ENCODE measurements around the gene TNPO1. TPM values are rescaled to one million over a fixed set of nuclear protein-coding genes. Genes with fewer than 3 reads are reported as not detected.

Gene TNPO1
- total RNA-seq, 2 experiments from 2014 or later, result 69.6 to 74.7 TPM

GRCh38 chr5:72814104-72814503 is 2.4 kb upstream of the TNPO1 start:
- Mint-ChIP-seq H3K4me1 (ENCODE audit: low read depth) (peaks cover 27% of the 10 kb centered on the region), H3K9me3 (no peaks in the 10 kb centered on the region), H3K36me3 (ENCODE audit: low read depth) (peaks cover 9% of the 10 kb centered on the region), H3K4me3 (no peak overlapping the region), H3K27ac (no peak overlapping the region), H3K27me3 (peaks cover 46% of the 10 kb centered on the region)
- H3K36me3 ChIP-seq (ENCODE audit: insufficient read depth, low read length), result no peaks in the 10 kb centered on the region
- ATAC-seq (ENCODE audit: poor library complexity) (no peak), DNase-seq (no peak)
- no peaks in the 10 kb centered on the region for H3K9me3 ChIP-seq (ENCODE audit: control insufficient read depth in 1 of 2, insufficient read depth in 1 of 2, low read length in 2 of 2)
- no peak for TF ChIP-seq CTCF (IDR thresholded peaks at IDR 0.05)
- CTCF ChIA-PET, result interaction anchor here (1.1 to 1.2 kb wide), 2 partner anchors 35 to 142 kb away, joined by 3 to 4 read pairs; partner anchors contain the start of gene FCHO2
- H3K27ac ChIP-seq (ENCODE audit: low read depth in 1 of 2, low read length in 2 of 2), result no peak overlapping the region
- H3K27me3 ChIP-seq (ENCODE audit: control insufficient read depth in 1 of 2, insufficient read depth in 2 of 2, low read length in 2 of 2), result peaks cover 4 to 6% of the 10 kb centered on the region in 2 experiments
- POLR2A ChIA-PET, result interaction anchor here (1.2 kb wide), 1 partner anchor 35 kb away, joined by 4 read pairs; no protein-coding TSS in a partner anchor
- intact Hi-C loops (cut with DNase I, micrococcal nuclease), result loop anchor here in 1 of 2 experiments (10.0 kb wide), 1 partner anchor 681 kb away; the partner anchor contains the start of gene BTF3
- H3K4me3 ChIP-seq (ENCODE audit: low read length), result no peak overlapping the region
- H3K4me1 ChIP-seq (ENCODE audit: insufficient read depth, low read length), result peaks cover 15% of the 10 kb centered on the region

GRCh38 chr5:72814864-72815263 is 1.6 kb upstream of the TNPO1 start:
- ATAC-seq (ENCODE audit: poor library complexity) (no peak), DNase-seq (no peak)
- no peak for TF ChIP-seq CTCF (IDR thresholded peaks at IDR 0.05)
- H3K4me1 ChIP-seq (ENCODE audit: insufficient read depth, low read length), result peaks cover 15% of the 10 kb centered on the region
- POLR2A ChIA-PET, result interaction anchor here (1.2 kb wide), 1 partner anchor 34 kb away, joined by 4 read pairs; no protein-coding TSS in a partner anchor
- no peak overlapping the region for H3K27ac Mint-ChIP-seq
- no peak overlapping the region for H3K4me3 ChIP-seq (ENCODE audit: low read length)
- H3K36me3 ChIP-seq (ENCODE audit: insufficient read depth, low read length), result no peaks in the 10 kb centered on the region
- H3K4me1 Mint-ChIP-seq (ENCODE audit: low read depth), result peaks cover 30% of the 10 kb centered on the region
- H3K27me3 ChIP-seq (ENCODE audit: control insufficient read depth in 1 of 2, insufficient read depth in 2 of 2, low read length in 2 of 2), result peaks cover 4 to 6% of the 10 kb centered on the region in 2 experiments
- peaks cover 38% of the 10 kb centered on the region for H3K27me3 Mint-ChIP-seq
- H3K27ac ChIP-seq (ENCODE audit: low read depth in 1 of 2, low read length in 2 of 2), result no peak overlapping the region
- intact Hi-C loops (cut with DNase I, micrococcal nuclease), result loop anchor here in 1 of 2 experiments (5.0 to 10.0 kb wide), 2 partner anchors 142 to 680 kb away; partner anchors contain the start of genes BTF3 and FCHO2
- no peak overlapping the region for H3K4me3 Mint-ChIP-seq
- H3K9me3 ChIP-seq (ENCODE audit: control insufficient read depth in 1 of 2, insufficient read depth in 1 of 2, low read length in 2 of 2), result no peaks in the 10 kb centered on the region
- CTCF ChIA-PET, result interaction anchor here (1.1 to 1.2 kb wide), 2 partner anchors 34 to 141 kb away, joined by 3 to 4 read pairs; partner anchors contain the start of gene FCHO2
- no peaks in the 10 kb centered on the region for H3K9me3 Mint-ChIP-seq
- H3K36me3 Mint-ChIP-seq (ENCODE audit: low read depth), result peaks cover 9% of the 10 kb centered on the region

- no peak for TF ChIP-seq CTCF (IDR thresholded peaks at IDR 0.05)
- H3K4me3 ChIP-seq (ENCODE audit: low read length), result peak overlapping the region; percentile 87
- H3K36me3 ChIP-seq (ENCODE audit: insufficient read depth, low read length), result no peaks in the 10 kb centered on the region
- Mint-ChIP-seq H3K4me1 (ENCODE audit: low read depth) (peaks cover 30% of the 10 kb centered on the region), H3K4me3 (peak overlapping the region; percentile 89), H3K9me3 (no peaks in the 10 kb centered on the region), H3K36me3 (ENCODE audit: low read depth) (peaks cover 9% of the 10 kb centered on the region), H3K27ac (peak overlapping the region; percentile 86), H3K27me3 (peaks cover 30% of the 10 kb centered on the region)
- no peaks in the 10 kb centered on the region for H3K9me3 ChIP-seq (ENCODE audit: control insufficient read depth in 1 of 2, insufficient read depth in 1 of 2, low read length in 2 of 2)
- intact Hi-C loops (cut with DNase I, micrococcal nuclease), result loop anchor here (1.0 to 10.0 kb wide), 4 partner anchors 33 to 679 kb away; partner anchors contain the start of genes BTF3 (in 1 of the 2) and FCHO2 (in 1 of the 2)
- ATAC-seq (ENCODE audit: poor library complexity) (peak; percentile 50), DNase-seq (peak in 12 of 14 experiments; percentile 18 to 75 (median 39))
- peak overlapping the region; percentile 79 to 87 for H3K27ac ChIP-seq (ENCODE audit: low read depth in 1 of 2, low read length in 2 of 2)
- POLR2A ChIA-PET, result interaction anchor here (1.4 to 2.5 kb wide), 2 partner anchors 10 to 34 kb away, joined by 5 to 26 read pairs; no protein-coding TSS in a partner anchor
- H3K27me3 ChIP-seq (ENCODE audit: control insufficient read depth in 1 of 2, insufficient read depth in 2 of 2, low read length in 2 of 2), result peaks cover 4 to 6% of the 10 kb centered on the region in 2 experiments
- peaks cover 15% of the 10 kb centered on the region for H3K4me1 ChIP-seq (ENCODE audit: insufficient read depth, low read length)
- CTCF ChIA-PET, result no interaction called here
Observed at GRCh38 chr5:72815580-72816283, 729 bp upstream of the TNPO1 start.

Measured in CD4-positive, alpha-beta T cell (primary cell).